Heart left ventricle (tissue), 13 donors: Measurements from ENCODE around the gene EXD1.

Experiments used
- CTCF ChIP-seq, 12 donors: fragments of 200-600 bp; sonication (generic) in 4 of 12; IDR thresholded peaks; one replicate each; pipeline versions ENCODE4 v1.5.0 to v1.8.0; 2018 to 2022; ENCODE audit warnings: antibody characterized with exemption in 12 of 12, mild to moderate bottlenecking in 5 of 12
- POLR2A ChIP-seq, 2 donors: fragments of 450-650 bp; IDR thresholded peaks; one replicate each; pipeline ENCODE4 v1.6.1; 2017; ENCODE audit warnings: antibody characterized with exemption in 2 of 2, mild to moderate bottlenecking in 2 of 2, moderate library complexity in 2 of 2
- donor health status: ischemic (EF 13 %, LVEDD 7.1; RV severe dilation, severe dysfunction).
- donor health status: DM: no; HTN: yes; CAD: no.
- donor health status: DM: no; HTN: no; CAD: no.
- donor health status: ischemic (EF 25% LVEDD 6.9; RV normal size, moderate dysfunction).
- donor health status: ischemic (EF 25% LVEDD 5.7; RV mildly dilated, moderate dysfunction).
- donor health status: ischemic (EF 35%, LVEDD 5.7; RV mildly dilated, moderate dysfunction).
- donor health status: nonischemic (EF 11% LVEDD 7.7; RV severe dilation, severe dysfunction).
- donor health status: DM: yes; HTN: yes; CAD: no.
- donor health status: PGD.
- donor health status: ischemic (EF 29% LVEDD 5.4; RV normal size, mild dysfunction).
- donor health status: nonischemic (EF 23%, LVEDD 6.1; RV moderate dilation, normal function).

DNA sequence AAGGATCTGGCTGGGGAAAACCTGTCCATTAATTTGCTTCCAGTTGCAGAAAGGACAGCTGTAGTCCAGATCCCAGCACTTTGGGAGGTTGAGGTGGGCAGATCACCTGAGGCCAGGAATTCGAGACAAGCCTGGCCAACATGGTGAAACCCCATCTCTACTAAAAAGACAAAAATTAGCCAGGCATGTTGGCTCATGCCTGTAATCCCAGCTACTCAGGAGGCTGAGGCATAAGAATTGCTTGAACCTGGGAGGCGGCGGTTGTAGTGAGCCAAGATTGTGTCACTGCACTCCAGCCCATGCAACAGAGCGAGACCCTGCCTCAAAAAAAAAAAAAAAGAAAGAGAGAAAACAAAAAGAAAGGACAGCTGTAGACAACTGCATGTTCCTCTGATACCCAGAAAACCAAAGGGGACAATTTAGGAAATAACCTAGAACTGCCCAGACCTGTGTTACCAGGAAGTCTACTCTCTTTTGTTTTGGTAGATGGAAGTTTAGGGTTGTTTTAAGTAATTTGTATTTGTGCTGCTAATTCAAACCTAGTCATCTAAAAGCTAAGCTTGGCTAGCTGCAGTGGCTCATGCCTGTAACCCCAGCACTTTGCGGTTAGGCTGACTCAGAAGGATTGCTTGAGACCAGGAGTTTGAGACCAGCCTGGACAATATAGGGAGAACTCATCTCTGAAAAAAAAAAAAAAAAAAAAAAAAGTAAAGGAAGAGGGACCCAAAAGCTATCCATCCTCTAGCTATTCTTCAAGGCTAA lies 22.7 kb downstream of the EXD1 start:
- TF ChIP-seq CTCF (IDR thresholded peaks at IDR 0.05): no peak
- TF ChIP-seq POLR2A (IDR thresholded peaks at IDR 0.05): no peak
